Measurements from ENCODE around the gene DIP2C.
"Not testable (repeated sequence)": the region's sequence is repeated elsewhere in the genome, so short reads cannot be mapped to it uniquely, and the experiment has no call there.

DIP2C gene

DNA sequence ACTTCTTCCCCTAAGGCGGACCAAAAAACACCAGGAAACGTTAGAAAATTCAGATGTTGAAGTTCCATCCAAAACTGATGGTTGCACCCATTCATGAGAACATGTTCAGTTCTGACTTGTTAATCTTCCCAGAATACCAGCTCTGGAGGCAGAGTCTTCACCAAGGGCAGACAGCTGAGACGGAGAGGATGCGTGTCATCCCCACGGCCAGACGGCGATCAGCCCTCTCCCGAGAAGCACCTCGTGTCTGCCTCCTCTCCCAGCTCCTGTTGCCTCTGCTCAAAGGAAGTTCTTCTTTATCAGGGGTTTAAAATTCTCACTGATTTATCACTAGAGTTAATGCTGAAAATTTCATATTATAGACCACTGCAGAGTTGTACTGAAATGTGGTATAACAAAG lies 284.5 kb downstream of the DIP2C start:
- DNase-seq: no peak

DNA sequence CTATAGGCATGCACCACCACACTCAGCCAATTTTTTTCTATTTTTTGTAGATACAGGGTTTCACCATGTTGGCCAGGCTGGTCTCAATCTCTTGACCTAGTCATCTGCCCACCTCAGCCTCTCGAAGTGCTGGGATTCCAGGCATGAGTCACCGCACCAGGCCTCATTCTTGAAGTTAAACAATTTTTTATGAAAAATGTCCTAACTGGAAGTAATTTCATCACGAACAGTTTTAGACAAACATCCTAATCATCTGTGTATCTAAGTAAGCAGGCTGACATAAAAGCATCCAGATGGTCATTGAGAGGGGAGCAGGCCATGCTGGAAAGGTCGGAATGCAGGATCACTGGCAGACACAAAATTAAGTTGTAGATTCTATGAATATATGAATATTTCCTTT lies 285.1 kb downstream of the DIP2C start:
- no peak for DNase-seq

DNA sequence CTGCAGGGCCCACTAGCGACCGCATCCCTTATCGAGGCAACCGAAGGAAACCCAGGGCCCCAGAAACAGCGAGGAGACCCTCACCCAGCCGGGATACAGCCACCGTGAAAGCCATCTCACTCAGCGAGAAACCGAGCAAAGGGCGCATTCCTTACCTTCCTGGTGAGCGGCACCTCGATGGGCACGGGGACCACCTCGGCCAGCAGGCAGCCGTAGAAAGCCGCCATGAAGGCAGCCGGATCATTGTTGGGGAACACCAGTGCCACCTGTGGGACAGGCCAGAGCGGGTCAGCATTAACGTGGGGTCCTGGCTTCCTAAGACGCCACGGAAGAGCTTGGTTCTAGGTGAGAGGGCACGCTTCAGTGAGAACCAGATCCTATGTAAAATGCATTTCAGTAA lies 290.5 kb downstream of the DIP2C start:
- no peak for DNase-seq

DNA sequence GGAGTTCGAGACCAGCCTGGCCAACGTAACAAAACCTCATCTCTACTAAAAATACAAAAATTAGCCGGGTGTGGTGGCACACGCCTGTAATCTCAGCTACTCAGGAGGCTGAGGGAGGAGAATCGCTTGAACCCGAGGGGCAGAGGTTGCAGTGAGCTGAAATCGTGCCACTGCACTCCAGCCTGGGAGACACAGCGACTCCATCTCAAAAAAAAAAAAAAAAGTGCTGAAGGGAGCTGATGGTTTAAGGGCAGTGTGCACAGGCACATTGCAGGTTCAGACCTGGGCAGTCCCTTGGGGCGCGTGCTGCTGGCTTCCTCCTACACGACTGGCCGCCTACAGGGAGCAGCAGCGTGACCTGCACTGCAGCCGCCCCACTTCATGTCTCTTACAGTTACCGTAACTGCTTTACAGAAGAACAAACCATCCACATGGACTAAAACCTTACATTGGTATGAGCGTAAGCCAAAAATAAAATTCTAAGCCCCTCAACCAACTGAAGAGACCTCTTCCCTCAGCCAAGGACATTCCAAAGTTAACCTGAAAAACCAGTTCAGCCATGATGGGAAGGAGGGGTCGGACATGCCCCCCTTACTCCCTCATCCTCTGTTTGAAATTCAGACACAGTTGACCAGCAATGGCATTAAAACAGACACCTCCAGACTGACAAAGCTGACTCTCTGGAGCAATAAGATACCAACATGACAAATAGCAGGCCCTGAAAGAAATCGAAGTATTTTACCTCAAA lies 292.0 kb downstream of the DIP2C start:
- DNase-seq: no peak

DNA sequence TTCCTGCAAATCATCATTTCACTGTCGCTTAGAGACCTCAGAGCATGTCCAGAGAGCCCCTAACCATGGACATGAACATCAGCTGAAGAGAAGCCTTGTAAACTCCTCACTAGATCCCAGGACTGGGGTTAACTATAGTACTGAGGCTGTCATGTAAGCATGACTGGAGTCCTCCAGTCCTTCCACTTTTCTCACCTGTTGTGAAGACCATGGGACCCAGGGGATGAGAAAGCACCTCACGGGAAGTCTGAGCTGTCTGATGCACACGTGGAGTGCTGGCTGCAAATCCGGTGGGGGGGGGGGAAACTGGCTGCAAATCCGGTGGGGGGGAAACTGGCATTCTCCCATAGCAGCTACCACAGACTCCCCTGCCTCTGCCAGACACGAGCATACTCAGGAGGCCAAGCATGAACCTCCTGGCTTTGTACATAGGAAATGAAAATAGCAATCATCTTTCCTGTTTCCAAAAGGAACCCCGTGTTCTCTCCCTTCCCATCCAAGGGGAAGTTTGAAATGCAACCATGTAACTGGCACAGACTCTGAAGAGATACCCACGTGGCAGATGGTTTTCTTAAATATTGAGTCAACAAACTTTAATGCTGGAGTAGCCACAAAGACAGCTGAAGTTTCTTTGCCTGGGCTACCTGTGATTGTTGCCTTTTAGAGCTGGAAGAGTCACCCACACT lies 292.8 kb downstream of the DIP2C start:
- no peak for DNase-seq

DNA sequence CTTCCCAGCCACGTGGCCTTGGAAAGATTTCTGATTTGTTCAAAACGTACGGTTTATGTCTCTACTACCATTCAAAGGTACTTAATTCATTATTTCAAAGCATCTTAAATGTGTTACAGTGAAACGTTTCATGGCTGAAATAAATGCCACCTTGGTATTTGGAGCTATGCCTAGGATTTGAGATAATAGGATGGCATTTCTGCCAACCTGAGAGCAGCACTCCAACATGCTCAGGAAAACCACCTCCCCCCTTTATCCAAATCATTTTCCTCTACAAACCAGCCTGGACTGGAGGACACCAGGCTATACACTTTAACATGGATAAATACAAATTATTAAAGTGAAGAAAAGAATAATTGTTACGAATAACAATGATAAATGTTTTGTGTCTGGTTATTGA lies 293.4 kb downstream of the DIP2C start:
- DNase-seq: no peak

DNA sequence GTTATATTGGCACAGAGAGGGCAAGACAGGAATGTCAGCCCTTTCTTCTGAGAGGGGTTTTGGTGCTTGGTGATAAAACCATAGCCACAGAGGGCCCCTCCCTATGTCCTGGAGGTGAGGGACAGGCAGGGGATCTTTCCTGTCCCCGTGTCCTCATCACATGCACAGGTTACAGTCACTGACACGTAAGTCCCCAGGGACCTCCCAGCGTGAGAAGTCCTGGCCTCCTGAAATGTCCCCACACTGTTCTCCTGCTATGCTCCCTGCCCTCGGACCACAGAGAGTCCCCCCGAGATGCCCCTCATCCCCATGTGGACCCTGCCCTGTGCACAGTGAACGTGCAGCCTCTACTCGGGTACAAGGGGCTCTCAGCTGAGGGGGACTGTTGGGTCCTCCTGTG lies 293.8 kb downstream of the DIP2C start:
- no peak for DNase-seq

DNA sequence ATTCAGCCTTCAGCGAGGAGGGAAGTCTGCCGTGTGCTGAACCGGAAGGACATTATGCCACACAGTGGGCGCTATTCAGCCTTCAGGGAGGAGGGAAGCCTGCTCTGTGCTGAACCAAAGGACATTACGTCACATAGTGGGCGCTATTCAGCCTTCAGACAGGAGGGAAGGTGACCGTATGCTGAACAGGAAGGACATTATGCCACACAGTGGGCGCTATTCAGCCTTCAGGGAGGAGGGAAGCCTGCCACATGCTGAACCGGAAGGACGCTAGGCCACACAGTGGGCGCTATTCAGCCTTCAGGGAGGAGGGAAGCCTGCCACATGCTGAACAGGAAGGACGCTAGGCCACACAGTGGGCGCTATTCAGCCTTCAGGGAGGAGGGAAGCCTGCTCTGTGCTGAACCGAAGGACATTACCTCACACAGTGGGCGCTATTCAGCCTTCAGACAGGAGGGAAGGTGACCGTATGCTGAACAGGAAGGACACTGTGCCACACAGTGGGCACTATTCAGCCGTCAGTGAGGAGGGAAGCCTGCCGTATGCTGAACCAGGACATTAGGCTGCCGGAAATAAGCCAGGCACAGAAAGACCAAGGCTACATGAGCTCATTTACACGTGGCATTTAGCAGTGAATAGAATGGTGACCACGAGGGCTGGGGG lies 294.9 kb downstream of the DIP2C start:
- not testable (repeated sequence) for DNase-seq

DNA sequence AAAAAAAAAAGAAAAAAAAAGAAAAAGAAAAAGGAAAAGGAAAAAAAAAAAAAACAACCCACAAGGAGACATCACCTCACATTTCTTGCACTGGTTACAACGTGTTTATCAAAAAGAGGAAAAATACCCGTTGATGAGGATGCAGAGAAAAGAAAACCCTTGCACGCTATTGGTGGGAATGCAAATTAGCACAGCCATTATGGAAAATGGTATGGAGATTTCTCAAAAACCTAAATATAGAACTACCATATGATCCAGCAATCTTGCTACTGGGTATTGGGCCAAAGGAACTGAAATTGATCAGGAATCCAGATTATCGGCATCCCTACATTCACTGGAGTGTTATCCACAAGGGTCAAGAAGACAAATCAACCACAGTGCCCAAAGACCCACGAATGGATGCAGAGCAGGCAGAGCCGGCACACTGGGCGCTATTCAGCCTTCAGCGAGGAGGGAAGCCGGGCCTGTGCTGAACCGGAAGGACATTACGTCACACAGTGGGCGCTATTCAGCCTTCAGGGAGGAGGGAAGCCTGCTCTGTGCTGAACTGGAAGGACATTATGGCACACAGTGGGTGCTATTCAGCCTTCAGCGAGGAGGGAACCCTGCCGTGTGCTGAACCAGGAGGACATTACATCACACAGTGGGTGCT lies 295.6 kb downstream of the DIP2C start:
- DNase-seq: no peak

DNA sequence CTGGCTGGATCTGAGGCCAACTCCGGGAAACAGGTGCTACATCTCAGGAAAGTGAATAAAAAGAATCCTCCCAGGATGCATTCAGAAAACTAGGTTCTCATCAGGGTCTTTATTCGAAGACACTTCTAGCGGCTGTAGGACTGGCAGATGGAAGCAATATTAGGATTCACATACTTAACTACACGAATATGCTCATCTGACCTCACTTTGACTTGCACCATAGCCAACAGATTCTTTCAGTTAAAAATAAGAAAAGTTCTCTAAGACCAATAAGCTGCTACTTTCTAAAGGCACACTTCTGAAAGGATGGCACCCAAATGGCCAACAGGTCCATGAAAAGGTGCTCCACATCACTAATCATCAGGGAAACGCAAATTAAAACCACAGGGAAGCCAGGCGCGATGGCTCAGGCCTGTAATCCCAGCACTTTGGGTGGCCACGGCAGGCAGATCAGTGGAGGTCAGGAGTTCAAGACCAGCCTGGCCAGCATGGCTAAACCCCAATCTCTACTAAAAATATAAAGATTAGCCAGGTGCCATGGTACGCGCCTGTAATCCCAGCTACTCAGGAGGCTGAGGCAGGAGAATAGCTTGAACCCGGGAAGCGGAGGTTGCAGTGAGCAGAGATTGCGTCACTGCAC lies 296.2 kb downstream of the DIP2C start:
- no peak for DNase-seq

DNA sequence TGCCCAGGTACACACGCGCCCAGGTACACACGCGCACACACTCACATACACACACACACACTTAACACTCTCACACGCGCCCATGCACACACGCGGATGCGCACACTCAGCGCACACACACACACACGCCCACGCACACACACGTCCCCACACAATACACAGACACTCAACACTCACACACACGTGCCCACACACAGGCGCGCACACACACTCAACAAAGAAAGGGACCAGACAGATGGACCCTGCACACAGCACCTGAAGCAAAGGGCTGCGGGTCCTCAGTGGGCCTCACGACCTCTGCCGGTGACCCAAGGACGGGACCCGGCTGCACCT lies 296.8 kb downstream of the DIP2C start:
- DNase-seq: no peak

DNA sequence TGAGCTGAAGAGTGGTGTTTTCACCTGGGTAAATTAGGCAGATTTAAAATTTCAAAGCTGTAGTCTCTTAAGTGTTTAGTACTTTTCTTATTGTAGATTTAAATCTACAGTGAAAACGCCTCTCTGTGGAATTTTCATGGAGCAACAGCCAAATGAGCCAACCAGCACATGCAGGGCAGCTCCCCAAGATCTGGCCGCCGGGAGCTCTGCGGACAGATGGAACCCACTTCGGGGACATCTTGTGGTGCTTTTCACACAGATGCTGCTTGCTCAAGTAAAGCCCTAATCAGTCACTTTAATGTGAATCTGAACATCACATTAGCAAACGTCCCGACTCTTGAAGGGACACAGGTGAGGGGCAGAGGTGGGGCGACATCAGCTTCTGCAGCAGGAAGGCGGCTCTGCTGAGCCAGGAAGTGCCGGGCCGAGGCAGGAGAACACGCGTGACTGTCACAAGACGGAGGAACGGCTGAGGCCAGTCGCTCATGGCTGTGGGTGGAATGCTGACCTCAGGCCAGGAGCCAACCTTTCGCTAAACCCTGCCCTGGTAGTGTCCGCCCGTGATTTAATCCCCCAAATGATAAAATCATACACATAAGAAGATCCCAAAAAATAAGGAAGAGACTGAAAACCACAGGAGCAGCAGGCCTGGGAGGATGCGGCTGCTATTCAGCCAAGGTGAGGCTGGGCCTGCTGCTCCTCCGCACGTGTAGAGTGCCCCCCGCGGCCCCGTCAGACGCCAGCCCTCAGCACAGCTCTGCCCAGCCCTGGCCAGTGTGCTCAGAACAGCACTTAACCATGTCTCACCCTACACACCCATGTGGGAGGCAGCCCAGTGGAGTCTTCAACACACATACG lies 297.4 kb downstream of the DIP2C start:
- no peak for DNase-seq

DNA sequence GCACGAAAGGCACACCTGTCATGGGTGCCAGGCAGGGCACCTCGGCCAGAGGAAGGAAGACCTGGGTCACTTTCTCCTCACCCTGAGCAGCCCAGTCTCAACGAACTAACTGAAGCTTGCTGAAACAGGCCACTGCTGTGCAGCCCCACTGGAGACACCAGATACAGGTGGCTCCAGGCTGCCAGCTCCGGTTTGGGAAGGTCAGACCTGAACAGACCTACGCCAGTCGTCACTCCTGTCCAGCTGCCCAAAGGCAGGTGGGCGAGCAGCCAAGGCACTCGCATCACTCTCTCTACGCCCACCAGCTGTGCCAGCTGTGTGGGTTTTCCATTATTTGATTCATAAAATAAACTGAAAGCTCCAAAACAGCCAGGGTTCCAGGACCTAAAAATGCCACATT lies 298.2 kb downstream of the DIP2C start:
- DNase-seq: no peak

DNA sequence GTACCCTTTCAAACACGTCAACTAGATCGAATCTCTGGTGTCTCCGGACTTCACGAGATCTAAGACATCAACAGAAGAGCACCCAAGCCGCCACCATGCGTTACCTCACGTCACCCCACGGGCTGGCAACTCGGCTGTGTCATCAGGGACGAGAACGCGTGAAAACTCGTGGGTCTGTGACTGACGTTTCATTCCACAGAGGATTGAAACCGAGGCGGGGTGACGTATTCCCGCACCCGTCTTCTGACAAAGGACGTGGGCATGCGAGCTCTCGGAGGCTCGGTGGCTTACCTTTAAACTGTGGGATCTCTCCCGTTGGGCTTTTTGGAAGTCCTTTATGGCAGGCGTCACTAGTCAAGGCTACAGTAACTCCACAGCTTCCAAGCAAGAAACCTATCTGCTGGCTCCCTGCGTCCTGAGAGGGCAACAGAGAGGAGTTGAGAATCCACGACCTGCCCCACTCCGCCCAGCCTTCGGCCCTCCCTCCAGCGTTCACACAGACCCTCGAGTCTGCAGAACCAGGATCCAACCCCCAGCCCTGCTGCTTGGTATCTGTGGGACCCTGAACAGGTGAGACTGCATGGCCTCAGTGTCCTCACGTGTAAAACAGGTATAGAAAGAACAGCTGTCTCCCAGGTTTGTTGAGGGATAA lies 298.9 kb downstream of the DIP2C start:
- no peak for DNase-seq

DNA sequence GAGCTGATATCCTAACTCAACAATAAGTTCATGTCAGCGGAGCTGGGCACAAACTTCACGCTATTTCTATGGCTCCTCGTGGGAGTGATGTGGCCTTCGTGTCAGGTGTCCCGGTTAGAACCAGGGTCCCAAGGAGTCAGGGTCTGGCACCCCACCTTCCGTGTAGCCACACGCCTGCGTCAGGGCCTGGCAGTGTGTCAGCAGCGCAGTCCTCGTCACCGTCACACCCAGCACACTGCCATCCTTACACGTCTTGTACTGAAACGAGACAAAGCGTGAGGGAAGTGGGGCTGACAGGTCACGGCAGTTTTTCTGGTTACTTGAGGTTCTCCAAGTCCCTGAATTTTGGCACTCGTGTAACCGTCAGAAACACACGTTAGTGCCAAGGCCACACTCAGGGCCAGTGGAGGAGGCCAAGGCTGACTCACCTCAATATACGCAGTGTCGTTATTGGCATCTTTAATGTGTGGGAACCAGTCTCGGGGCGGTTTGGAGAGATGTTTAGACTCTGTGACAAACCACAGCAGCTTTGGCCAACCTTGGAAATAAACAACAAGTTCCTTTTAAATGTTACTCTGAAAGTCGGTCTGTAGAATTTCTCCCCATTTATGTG lies 299.5 kb downstream of the DIP2C start:
- DNase-seq: no peak

DNA sequence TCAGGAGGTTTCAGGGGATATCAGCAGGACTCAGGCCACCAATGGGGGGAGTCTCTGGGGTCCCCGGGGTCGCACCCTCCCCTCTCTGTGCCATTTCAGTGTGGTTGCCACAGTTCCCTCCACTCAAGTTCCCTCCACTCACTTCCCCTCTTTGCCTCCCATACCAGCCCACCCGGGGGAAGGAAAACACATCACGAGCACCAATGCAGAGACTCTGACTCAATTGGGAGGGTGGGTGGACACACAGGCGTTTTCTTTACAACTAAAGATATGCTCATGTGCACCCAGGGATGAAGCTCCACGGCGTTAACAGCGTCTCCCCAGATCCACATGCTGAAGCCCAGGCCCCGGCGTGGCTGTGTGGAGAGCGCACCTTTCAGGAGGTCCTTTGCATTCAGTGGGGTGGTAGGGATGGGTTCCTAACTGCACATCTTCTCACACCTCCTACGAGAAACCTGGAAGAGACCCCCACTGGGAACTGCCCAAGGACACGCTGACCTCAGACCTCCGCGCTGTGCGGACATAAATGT lies 300.1 kb downstream of the DIP2C start:
- DNase-seq: no peak

DNA sequence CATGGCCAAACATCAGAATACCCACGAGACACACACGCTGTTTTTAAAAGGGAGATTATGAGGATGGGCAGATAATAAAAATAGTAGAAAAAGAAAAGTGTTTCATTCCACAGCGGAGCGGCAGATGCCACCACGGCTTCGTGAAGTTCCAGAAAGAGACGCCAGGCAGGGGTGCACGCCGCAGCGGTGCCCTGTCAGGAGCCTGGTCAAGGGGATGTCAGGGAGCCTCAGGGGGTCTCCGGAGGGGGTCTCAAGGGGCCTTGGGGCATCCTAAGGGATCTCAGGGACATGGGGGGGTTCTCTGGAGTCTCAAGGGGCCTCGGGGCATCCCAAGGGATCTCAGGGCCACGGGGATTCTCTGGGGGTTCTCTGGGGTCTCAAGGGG lies 300.8 kb downstream of the DIP2C start:
- DNase-seq: no peak

DNA sequence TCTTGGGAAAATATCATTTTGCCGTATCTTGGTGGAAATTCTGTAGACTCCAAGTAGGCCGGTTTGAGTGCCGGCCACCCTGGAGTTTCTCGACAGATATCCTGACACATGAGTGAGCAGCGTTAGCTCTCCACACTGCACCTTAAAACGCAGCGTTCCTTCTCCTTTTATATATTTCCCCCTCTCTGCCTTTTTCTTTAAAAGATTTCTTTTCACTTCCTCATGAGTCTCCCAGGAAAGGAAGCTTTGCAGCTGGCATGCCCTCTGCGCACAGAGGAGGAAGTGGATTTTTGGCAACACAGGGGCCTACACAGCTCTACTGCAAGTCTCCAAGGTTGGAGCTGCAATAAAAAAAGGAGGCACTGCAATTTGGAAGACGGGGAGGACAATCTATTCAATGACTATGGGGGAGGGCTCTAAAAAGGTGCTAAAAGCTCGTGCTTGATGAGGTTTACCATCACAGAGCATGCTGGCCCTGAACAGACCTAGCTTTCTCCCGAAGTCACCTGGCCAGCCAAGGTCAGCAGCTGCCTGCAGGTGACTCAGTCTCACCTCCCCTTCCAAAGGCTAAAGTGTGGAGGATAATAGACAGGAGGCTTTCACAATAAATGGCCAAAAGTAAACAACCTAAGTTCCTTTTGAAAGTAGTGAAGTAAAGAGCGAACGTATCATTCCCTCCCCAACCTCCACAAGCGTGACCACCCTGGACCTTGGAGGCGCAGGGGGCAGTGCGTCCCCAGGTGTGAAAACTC lies 301.4 kb downstream of the DIP2C start:
- DNase-seq: no peak

DNA sequence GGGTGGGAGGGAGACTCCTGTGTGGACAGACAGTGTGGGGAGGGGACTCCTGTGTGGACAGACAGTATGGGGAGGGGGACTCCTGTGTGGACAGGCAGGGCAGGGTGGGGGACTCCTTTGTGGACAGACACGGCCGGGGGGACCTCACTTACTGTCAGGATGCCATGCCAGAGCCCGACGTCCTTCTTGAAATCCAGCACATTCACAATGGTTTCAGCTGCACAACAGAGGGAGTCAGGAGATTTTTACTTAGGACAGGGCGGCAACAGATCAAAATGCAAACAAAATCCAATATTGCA lies 301.9 kb downstream of the DIP2C start:
- DNase-seq: no peak

DNA sequence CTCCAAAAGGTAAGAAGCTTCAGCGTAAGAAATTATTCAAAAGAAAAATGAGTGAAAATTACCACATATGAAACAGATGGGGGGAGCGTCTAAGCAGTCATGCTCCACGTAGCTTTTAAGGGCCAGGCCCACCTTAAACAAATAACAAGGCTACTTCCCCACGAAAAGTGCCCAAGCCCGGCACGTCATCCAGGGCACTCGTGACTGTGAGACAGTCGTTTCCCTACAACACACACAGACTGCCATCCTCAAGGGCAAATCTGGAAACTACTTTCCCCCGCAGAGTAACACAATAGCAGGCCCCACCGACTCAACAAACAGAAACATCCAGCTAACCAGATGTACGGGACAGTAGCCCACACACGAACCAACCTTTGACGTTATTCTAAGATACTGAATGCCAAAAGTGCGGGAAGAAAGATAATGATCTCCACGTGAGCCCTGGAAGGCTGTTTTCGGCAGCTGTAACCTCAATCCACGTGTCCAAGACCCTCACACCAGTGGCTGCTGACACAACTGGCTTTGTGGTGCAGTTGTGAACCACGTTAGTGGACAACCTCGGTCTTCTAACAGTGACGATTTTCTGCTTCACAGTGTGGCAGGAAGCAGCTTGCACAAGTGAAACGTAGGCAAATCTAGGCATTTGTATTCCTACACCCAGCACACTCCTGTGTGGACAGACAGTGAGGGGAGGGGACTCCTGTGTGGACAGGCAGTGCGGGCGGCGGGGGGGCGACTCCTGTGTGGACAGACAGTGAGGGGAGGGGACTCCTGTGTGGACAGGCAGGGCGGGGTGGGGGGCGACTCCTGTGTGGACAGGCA lies 302.5 kb downstream of the DIP2C start:
- no peak for DNase-seq
